ENCODE measurements around the gene AZU1. TPM values are rescaled to one million over a fixed set of nuclear protein-coding genes. Genes with fewer than 3 reads are reported as not detected.

Gene AZU1
- polyA plus RNA-seq, 1 donor, result 1.7 TPM

GRCh38 chr19:797528-798414 lies 29.9 kb upstream of the AZU1 start:
- peak; percentile 71 for DNase-seq (ENCODE audit: low read depth)

GRCh38 chr19:798415-799075 lies 29.1 kb upstream of the AZU1 start:
- DNase-seq (ENCODE audit: low read depth), result no peak

GRCh38 chr19:799076-799881 lies 28.4 kb upstream of the AZU1 start:
- DNase-seq (ENCODE audit: low read depth), result no peak

GRCh38 chr19:800360-801029 lies 27.1 kb upstream of the AZU1 start:
- DNase-seq (ENCODE audit: low read depth), result no peak

- no peak for DNase-seq (ENCODE audit: low read depth)
Measured at GRCh38 chr19:801030-801860, 26.4 kb upstream of the AZU1 start.

GRCh38 chr19:801861-802497 lies 25.7 kb upstream of the AZU1 start:
- DNase-seq (ENCODE audit: low read depth), result no peak

GRCh38 chr19:802498-803098 lies 25.0 kb upstream of the AZU1 start:
- DNase-seq (ENCODE audit: low read depth), result no peak

- no peak for DNase-seq (ENCODE audit: low read depth)
Measured at GRCh38 chr19:803099-803561, 24.5 kb upstream of the AZU1 start.

GRCh38 chr19:803686-804418 lies 23.8 kb upstream of the AZU1 start:
- DNase-seq (ENCODE audit: low read depth), result no peak

GRCh38 chr19:804419-805165 lies 23.0 kb upstream of the AZU1 start:
- DNase-seq (ENCODE audit: low read depth), result no peak

GRCh38 chr19:805166-805551 lies 22.5 kb upstream of the AZU1 start:
- DNase-seq (ENCODE audit: low read depth), result no peak

GRCh38 chr19:805600-806550 lies 21.8 kb upstream of the AZU1 start:
- no peak for DNase-seq (ENCODE audit: low read depth)

GRCh38 chr19:806815-807421 lies 20.7 kb upstream of the AZU1 start:
- no peak for DNase-seq (ENCODE audit: low read depth)

GRCh38 chr19:807627-808422 lies 19.8 kb upstream of the AZU1 start:
- DNase-seq (ENCODE audit: low read depth), result no peak

GRCh38 chr19:808423-808775 lies 19.2 kb upstream of the AZU1 start:
- DNase-seq (ENCODE audit: low read depth), result no peak

Measured in forelimb muscle (tissue), 1 donor.